HPDE6-E6E7 (cell line): ENCODE results near the gene UNC5A.

Experiments used
- DNase-seq: peaks from one replicate; pipeline ENCODE4 v3.0.0; 2011; ENCODE audit warnings: missing footprints; ENCODE audit errors: extremely low spot score

Gene UNC5A

GRCh38 chr5:176781638-176782570 lies 28.5 kb upstream of the UNC5A start:
- DNase-seq: no peak

GRCh38 chr5:176784218-176785165 lies 25.9 kb upstream of the UNC5A start:
- peak; percentile 87 for DNase-seq

- DNase-seq: no peak
Observed at GRCh38 chr5:176785184-176786145, 24.9 kb upstream of the UNC5A start.

- no peak for DNase-seq
Observed at GRCh38 chr5:176787676-176788075, 22.7 kb upstream of the UNC5A start.

- DNase-seq: no peak
Observed at GRCh38 chr5:176788091-176788490, 22.3 kb upstream of the UNC5A start.

GRCh38 chr5:176788941-176789872 lies 21.2 kb upstream of the UNC5A start:
- DNase-seq: no peak

GRCh38 chr5:176789873-176790615 lies 20.3 kb upstream of the UNC5A start:
- no peak for DNase-seq

- DNase-seq: no peak
Observed at GRCh38 chr5:176790941-176791340, 19.4 kb upstream of the UNC5A start.

GRCh38 chr5:176792655-176793342 lies 17.6 kb upstream of the UNC5A start:
- DNase-seq: no peak

GRCh38 chr5:176793343-176793699 lies 17.0 kb upstream of the UNC5A start:
- no peak for DNase-seq

- DNase-seq: no peak
Observed at GRCh38 chr5:176793736-176794135, 16.6 kb upstream of the UNC5A start.

GRCh38 chr5:176794509-176794908 lies 15.8 kb upstream of the UNC5A start:
- no peak for DNase-seq

GRCh38 chr5:176796411-176796810 lies 13.9 kb upstream of the UNC5A start:
- DNase-seq: no peak

GRCh38 chr5:176796970-176797369 lies 13.4 kb upstream of the UNC5A start:
- DNase-seq: no peak

GRCh38 chr5:176797456-176798050 lies 12.8 kb upstream of the UNC5A start:
- DNase-seq: no peak

GRCh38 chr5:176798086-176798876 lies 12.1 kb upstream of the UNC5A start:
- DNase-seq: no peak

- DNase-seq: no peak
Observed at GRCh38 chr5:176798949-176799348, 11.4 kb upstream of the UNC5A start.

- no peak for DNase-seq
Observed at GRCh38 chr5:176799488-176799887, 10.9 kb upstream of the UNC5A start.
